NT2/D1 (cell line): ENCODE results near the gene LPP.

Source experiments
- SUZ12 ChIP-seq: IDR thresholded peaks from 2 replicates; pipeline ENCODE4 v1.6.1; 2011; ENCODE audit not compliant: insufficient read length, insufficient read depth; ENCODE audit errors: extremely low read depth
- YY1 ChIP-seq: IDR thresholded peaks from 2 replicates; pipeline ENCODE4 v1.6.1; 2011; ENCODE audit not compliant: insufficient read length, insufficient read depth
- ZNF274 ChIP-seq: IDR thresholded peaks from 2 replicates; pipeline ENCODE4 v1.6.1; 2011; ENCODE audit warnings: mild to moderate bottlenecking, low read depth, low read length

GRCh38 chr3:188822411-188822810 lies 668.5 kb downstream of the LPP start:
- no peak for TF ChIP-seq ZNF274
- no peak for TF ChIP-seq SUZ12
- TF ChIP-seq YY1 = no peak
